Gastrocnemius medialis (tissue), 4 donors: ENCODE results near the gene ATXN1. TPM values are rescaled to one million over a fixed set of nuclear protein-coding genes. Genes with fewer than 3 reads are reported as not detected.

Experiments
- ATAC-seq, 2 donors: fragments of 150-250 bp; one replicate each; pipeline ENCODE4 v1.9.1; 2016
- DNase-seq, 2 donors: peaks; one replicate each; pipeline ENCODE4 v3.0.0-alpha.2; 2019
- H3K27ac ChIP-seq, 4 donors: fragments of 200-600 bp; sonication (generic); 1 replicate in 1 of 4; 2 replicates in 3 of 4; pipeline ENCODE4 v1.5.1; 2016 to 2018; ENCODE audit warnings: mild to moderate bottlenecking in 2 of 4, moderate library complexity in 1 of 4
- H3K27me3 ChIP-seq, 3 donors: fragments of 200-600 bp; sonication (generic) in 2 of 3; 1 replicate in 1 of 3; 2 replicates in 2 of 3; pipeline versions ENCODE4 v1.5.1 to v1.6.0; 2016 to 2019; ENCODE audit warnings: mild to moderate bottlenecking in 1 of 3, moderate library complexity in 1 of 3
- H3K36me3 ChIP-seq, 2 donors: fragments of 200-600 bp; sonication (generic) in 1 of 2; one replicate each; pipeline ENCODE4 v1.5.1; 2017 to 2018
- H3K4me1 ChIP-seq, 2 donors: fragments of 200-600 bp; sonication (generic) in 1 of 2; one replicate each; pipeline ENCODE4 v1.5.1; 2016 to 2017; ENCODE audit warnings: mild to moderate bottlenecking in 2 of 2
- H3K4me3 ChIP-seq, 4 donors: fragments of 200-600 bp; sonication (generic) in 3 of 4; 1 replicate in 1 of 4; 2 replicates in 3 of 4; pipeline ENCODE4 v1.5.1; 2016 to 2019; ENCODE audit warnings: mild to moderate bottlenecking in 2 of 4
- H3K9me3 ChIP-seq, 3 donors: fragments of 200-600 bp; sonication (generic) in 2 of 3; 1 replicate in 1 of 3; 2 replicates in 2 of 3; pipeline ENCODE4 v1.5.1; 2016 to 2019
- CTCF ChIP-seq, 5 experiments: fragments of 450-650 bp in 3 of 5; fragments of 200-600 bp in 2 of 5; sonication (generic) in 2 of 5; IDR thresholded peaks in 4 of 5; conservative IDR thresholded peaks in 1 of 5; 1 replicate in 4 of 5; 2 replicates in 1 of 5; pipeline ENCODE4 v1.5.1; 2016 to 2019; ENCODE audit warnings: antibody characterized with exemption in 5 of 5, mild to moderate bottlenecking in 3 of 5, moderate library complexity in 3 of 5
- POLR2A ChIP-seq, 2 donors: fragments of 450-650 bp; IDR thresholded peaks; one replicate each; pipeline ENCODE4 v1.6.1; 2017; ENCODE audit warnings: antibody characterized with exemption in 2 of 2, mild to moderate bottlenecking in 2 of 2, moderate library complexity in 2 of 2
- in situ Hi-C, 4 donors: fragments of 200-750 bp; cut with MboI; loops; one replicate each; pipeline versions ENCODE4 v1.15.0 to v1.8.0; 2017; ENCODE audit warnings: low sequenced_read_pairs in 4 of 4
- intact Hi-C: fragments of 100-400 bp; cut with DNase I; formaldehyde crosslinking; loops from one replicate; pipeline ENCODE4 v1.15.1; 2023; ENCODE audit warnings: low total_unique reads
- total RNA-seq, 4 donors: library from RNA; depleted of rRNA; stranded (reverse); fragments of >200 nt; gene quantifications; one replicate each; pipeline versions ENCODE4 v1.1.0 to v1.2.3, GENCODE V29; 2016

Gene ATXN1
- total RNA-seq, 4 donors from 2014 or later: 21.8 to 42.9 (median 33.1) TPM

- in situ Hi-C loops (loop anchor here (5.0 to 25.0 kb wide), 6 partner anchors 70 to 627 kb away; no protein-coding TSS in a partner anchor), intact Hi-C loops (loop anchor here (1.0 to 10.0 kb wide), 3 partner anchors 10 to 630 kb away; no protein-coding TSS in a partner anchor)
- no peak for DNase-seq
- no peak for TF ChIP-seq CTCF (IDR thresholded peaks at IDR 0.05 in 4 of 5, conservative IDR thresholded peaks at IDR 0.05 in 1 of 5)
- Histone ChIP-seq H3K9me3 (no peaks in the 10 kb centered on the region), H3K36me3 (no peaks in the 10 kb centered on the region), H3K27ac (peak overlapping the region; percentile 69 to 76 (median 72)), H3K27me3 (no peaks in the 10 kb centered on the region), H3K4me3 (no peak overlapping the region), H3K4me1 (peaks cover 73 to 74% of the 10 kb centered on the region in 2 donors)
- ATAC-seq: no peak
Observed at GRCh38 chr6:16335176-16335575, 426.1 kb downstream of the ATXN1 start.

- Histone ChIP-seq H3K36me3 (no peaks in the 10 kb centered on the region), H3K27me3 (no peaks in the 10 kb centered on the region), H3K9me3 (no peaks in the 10 kb centered on the region), H3K4me3 (no peak overlapping the region), H3K4me1 (peaks cover 73 to 74% of the 10 kb centered on the region in 2 donors), H3K27ac (peak overlapping the region; percentile 69 to 76 (median 72))
- intact Hi-C loops: loop anchor here (1.0 to 10.0 kb wide), 4 partner anchors 11 to 630 kb away; no protein-coding TSS in a partner anchor
- in situ Hi-C loops: loop anchor here (5.0 to 25.0 kb wide), 6 partner anchors 70 to 628 kb away; no protein-coding TSS in a partner anchor
- no peak for TF ChIP-seq CTCF (IDR thresholded peaks at IDR 0.05 in 4 of 5, conservative IDR thresholded peaks at IDR 0.05 in 1 of 5)
- TF ChIP-seq POLR2A (IDR thresholded peaks at IDR 0.05): peak in 1 of 2 donors; percentile 10
- DNase-seq (peak; percentile 84 to 87), ATAC-seq (peak; percentile 79 to 83)
Observed at GRCh38 chr6:16334671-16335070, 426.6 kb downstream of the ATXN1 start.

GRCh38 chr6:16333580-16333979 is 427.7 kb downstream of the ATXN1 start:
- peak in 1 of 2 donors; percentile 46 for ATAC-seq
- DNase-seq: no peak
- Histone ChIP-seq H3K4me1 (peaks cover 68 to 78% of the 10 kb centered on the region in 2 donors), H3K4me3 (no peak overlapping the region), H3K9me3 (no peaks in the 10 kb centered on the region), H3K27ac (peak overlapping the region; percentile 69 to 76 (median 72)), H3K27me3 (no peaks in the 10 kb centered on the region), H3K36me3 (no peaks in the 10 kb centered on the region)
- in situ Hi-C loops: loop anchor here in 2 of 4 donors (5.0 to 25.0 kb wide), 4 partner anchors 71 to 629 kb away; no protein-coding TSS in a partner anchor
- intact Hi-C loops: loop anchor here (2.0 to 10.0 kb wide), 4 partner anchors 46 to 631 kb away; no protein-coding TSS in a partner anchor
- TF ChIP-seq POLR2A (IDR thresholded peaks at IDR 0.05) (no peak), CTCF (IDR thresholded peaks at IDR 0.05 in 4 of 5, conservative IDR thresholded peaks at IDR 0.05 in 1 of 5) (no peak)

- intact Hi-C loops: loop anchor here (1.0 to 10.0 kb wide), 5 partner anchors 45 to 633 kb away; no protein-coding TSS in a partner anchor
- peak overlapping the region; percentile 69 to 76 (median 72) for H3K27ac ChIP-seq
Observed at GRCh38 chr6:16332175-16332542, 429.1 kb downstream of the ATXN1 start.

More at GRCh38 chr6:16332175-16332542, 429.1 kb downstream of the ATXN1 start:
- DNase-seq (peak; percentile 64 to 75), ATAC-seq (peak; percentile 63 to 65)
- peaks cover 57 to 67% of the 10 kb centered on the region in 2 donors for H3K4me1 ChIP-seq
- no peaks in the 10 kb centered on the region for H3K27me3 ChIP-seq
- H3K4me3 ChIP-seq: no peak overlapping the region
- H3K9me3 ChIP-seq: no peaks in the 10 kb centered on the region
- TF ChIP-seq CTCF (IDR thresholded peaks at IDR 0.05 in 4 of 5, conservative IDR thresholded peaks at IDR 0.05 in 1 of 5): peak; percentile 90 to 95 (median 92)
- no peak for TF ChIP-seq POLR2A (IDR thresholded peaks at IDR 0.05)
- peaks cover 0 to 4% of the 10 kb centered on the region in 2 donors for H3K36me3 ChIP-seq
- in situ Hi-C loops: loop anchor here in 2 of 4 donors (5.0 to 25.0 kb wide), 4 partner anchors 73 to 630 kb away; no protein-coding TSS in a partner anchor
